ENCODE measurements around the gene SH3BP4.

The SH3BP4 gene

DNA sequence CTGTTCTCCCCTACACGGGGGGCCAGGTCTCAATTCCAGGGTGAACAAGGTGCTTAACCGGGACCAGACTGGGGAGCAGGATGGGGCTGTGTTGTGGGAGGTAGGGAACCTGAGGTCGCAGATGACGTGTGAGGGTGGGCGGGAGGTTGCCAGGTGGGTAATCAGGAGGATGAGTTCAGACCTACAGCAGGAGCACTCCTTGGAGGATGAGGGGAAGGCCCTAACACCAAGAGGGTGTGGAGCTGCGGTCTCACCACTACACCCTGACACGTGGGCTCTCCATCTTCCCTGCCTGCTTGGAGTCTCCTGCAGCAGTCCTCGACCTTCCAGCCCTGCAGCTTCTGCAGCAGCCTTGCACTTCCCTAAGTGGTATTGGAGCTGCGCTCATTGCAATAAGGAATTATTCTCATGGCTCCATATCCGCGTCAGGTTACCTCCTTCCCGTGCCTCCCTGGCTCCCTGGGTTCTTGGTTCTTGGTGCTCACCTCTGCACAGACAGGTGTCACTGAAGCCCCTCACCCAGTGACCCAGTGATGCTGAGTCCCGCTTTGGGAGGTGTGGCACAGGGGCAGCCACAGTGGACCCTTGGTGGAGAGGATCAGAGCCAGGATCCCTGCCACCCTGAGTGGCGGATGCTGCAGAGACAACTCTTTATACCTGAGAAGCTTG is 15.5 kb downstream of the SH3BP4 start:
- DNase-seq = no peak

DNA sequence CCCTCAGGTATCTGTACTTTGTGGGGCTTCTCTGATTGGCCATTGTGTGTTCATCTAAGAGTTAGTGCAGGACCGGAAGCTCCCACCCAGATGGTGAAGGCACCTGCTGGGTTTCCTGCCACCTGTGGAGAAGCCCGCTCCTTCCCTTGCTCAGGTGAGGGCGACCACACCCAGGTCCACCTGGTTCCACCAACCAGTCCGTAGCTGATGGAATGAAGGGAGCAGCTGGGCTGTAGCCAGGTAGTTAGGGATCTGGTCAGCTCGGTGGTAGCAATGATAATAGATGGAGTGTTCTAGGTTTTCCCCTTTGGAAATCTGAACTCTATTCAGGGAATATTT is 16.0 kb downstream of the SH3BP4 start:
- no peak for DNase-seq

DNA sequence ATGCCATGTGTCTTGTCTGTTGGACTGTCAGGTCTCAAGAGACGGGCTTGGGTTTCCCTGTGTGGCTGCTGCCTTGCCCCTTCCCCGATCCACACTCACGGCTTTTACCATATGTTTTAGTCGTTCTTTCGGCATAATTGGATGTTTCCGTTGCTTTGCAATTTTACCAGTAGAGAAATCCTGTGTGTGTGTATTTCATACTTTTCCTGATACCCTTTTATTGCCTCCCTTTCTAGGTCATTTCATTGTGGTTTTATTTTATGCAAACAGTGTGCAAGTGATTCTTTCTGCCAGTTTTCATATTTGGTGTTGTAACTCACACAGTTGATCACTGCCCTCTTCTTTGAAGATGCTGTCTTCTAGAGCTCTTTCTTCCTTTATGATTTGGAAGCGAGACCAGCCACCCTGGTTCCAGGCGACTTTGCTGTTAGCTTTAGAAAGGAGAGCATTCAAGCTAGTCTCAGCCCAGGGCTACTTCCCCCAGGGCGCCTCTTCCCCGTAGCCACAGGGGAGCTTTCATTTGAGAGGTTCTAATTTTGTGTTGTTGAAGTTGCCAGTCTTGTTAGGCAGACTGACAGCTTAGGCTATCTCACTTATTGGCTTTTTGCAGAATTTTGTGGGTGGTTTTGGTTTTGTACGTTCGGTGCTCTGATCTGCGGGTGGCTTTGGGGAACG is 17.0 kb downstream of the SH3BP4 start:
- DNase-seq = no peak

GRCh38 chr2:234969306-234970098 is 17.7 kb downstream of the SH3BP4 start:
- no peak for DNase-seq

DNA sequence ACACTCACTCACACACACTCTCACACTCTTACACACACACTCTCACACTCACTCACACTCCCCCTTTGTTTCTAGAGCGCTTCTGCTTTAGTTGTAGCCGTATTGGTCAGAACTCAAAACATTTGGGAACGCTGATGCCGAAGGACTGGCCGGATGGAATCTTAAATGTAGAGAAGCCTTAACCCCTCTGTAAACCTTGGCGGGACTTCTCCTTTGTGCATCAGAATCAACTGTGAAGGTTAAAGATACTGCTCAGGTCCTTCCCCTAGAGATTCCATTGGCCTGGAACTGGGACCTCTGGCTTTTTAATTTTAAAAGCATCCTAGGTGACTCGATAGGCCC is 18.3 kb downstream of the SH3BP4 start:
- no peak for DNase-seq

DNA sequence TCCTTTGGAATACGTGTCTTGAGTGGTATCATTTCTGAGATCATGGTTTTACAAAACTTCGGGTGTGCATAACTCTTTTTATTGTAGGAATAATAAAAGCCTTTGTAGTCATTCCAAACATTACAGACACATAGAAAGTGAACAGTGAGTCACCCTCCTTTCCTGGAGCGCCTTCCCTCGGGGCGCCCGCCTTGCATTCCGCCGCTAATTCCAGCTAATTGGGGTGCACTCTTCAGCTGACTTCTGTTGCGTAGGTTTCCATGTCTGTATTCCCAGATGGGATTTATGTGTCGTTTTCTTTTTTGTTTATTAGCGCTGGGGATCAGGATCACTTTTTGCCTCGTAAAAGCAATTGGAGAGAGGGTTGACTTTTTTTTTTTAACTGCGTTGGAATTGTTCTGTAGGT is 18.7 kb downstream of the SH3BP4 start:
- DNase-seq = no peak

DNA sequence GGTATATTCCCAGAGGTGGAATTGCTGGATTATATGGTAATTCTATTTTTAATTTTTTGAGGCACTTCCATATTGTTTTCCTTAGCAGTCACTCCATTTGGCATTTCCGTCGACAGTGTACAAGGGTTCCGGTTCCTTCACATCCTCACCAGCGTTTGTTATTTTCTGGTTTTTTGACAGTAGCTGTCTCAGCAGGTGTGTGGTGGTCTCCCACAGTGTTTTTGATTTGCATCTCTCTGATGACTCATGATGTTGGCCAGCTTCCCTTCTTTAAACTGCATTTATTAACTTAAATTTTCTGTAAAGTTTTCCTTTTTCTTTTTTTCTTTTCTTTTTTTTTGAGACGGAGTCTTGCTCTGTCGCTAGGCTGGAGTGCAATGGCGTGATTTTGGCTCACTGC is 19.7 kb downstream of the SH3BP4 start:
- no peak for DNase-seq

DNA sequence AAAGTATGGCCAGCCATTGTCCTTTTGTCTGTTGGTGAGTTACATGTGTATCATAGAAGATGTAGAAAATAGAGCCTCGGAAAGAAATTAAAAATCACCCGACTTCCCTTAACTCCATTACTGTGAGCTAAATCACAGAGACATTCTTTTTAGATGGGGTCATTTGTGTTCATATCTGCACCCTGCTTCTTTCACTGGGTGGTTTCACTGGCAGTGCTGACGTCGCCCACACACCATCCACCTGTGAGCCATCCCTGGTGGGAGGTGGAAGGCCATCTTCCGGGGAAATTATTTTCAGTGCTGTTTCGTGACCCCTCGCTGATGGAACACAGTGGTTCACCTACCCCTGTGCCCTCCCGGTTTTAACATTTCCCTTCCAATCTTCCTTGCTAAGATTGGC is 21.2 kb downstream of the SH3BP4 start:
- no peak for DNase-seq

GRCh38 chr2:234974501-234975385 is 22.9 kb downstream of the SH3BP4 start:
- DNase-seq = no peak

- no peak for DNase-seq
Observed at GRCh38 chr2:234975611-234976010, 23.8 kb downstream of the SH3BP4 start.

GRCh38 chr2:234976479-234977227 is 24.8 kb downstream of the SH3BP4 start:
- DNase-seq = no peak

DNA sequence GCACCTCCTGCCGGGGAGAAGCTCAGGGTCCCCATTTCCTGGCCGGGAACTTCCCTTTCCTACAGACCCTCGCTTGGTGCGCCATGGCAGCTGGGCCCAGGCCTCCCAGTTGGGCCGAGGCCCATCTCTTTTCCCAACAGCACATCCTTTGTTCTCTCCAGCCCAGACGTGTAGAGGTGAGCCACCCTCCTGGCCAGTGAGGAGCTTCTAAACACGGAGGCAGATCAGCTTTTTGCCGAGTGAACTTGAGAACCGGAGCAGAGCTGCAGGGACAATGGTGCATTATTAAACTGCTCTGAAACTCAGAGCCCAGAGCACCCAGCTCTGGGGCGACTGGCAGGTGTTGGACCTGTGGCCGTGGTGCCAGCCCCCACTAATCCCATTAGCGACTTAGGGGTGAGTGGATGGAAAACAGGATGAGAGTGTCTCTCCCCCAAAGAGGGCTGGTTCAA is 25.4 kb downstream of the SH3BP4 start:
- no peak for DNase-seq

- DNase-seq = no peak
Observed at GRCh38 chr2:234978466-234979203, 26.8 kb downstream of the SH3BP4 start.

GRCh38 chr2:234979204-234980167 is 27.7 kb downstream of the SH3BP4 start:
- DNase-seq = no peak

GRCh38 chr2:234980451-234981187 is 28.8 kb downstream of the SH3BP4 start:
- no peak for DNase-seq

- DNase-seq = no peak
Observed at GRCh38 chr2:234981197-234982095, 29.6 kb downstream of the SH3BP4 start.

GRCh38 chr2:234982096-234982834 is 30.4 kb downstream of the SH3BP4 start:
- DNase-seq = no peak
